HepG2 (cell line): ENCODE data around the gene OBP2A. TPM values are rescaled to one million over a fixed set of nuclear protein-coding genes. Genes with fewer than 3 reads are reported as not detected.

Experiments used
- BORCS8-MEF2B ChIP-seq: sonication (generic); formaldehyde crosslinking; IDR thresholded peaks from 2 replicates; pipeline ENCODE4 v1.8.0; 2022; ENCODE audit warnings: mild to moderate bottlenecking, missing genetic modification reagents
- JUN ChIP-seq: sonication (generic); formaldehyde crosslinking; IDR thresholded peaks from 2 replicates; pipeline ENCODE4 v1.4.0; 2020; ENCODE audit warnings: mild to moderate bottlenecking, missing genetic modification reagents
- LCORL ChIP-seq, 2 experiments: fragments of 450-650 bp in 1 of 2; sonication (generic) in 1 of 2; formaldehyde crosslinking in 1 of 2; IDR thresholded peaks; 2 replicates each; pipeline versions ENCODE4 v1.5.0 to v1.6.1; 2017 to 2020; ENCODE audit warnings: antibody characterized with exemption in 1 of 2, missing genetic modification reagents in 1 of 2
- MED1 ChIP-seq: sonication (generic); formaldehyde crosslinking; IDR thresholded peaks from 2 replicates; pipeline ENCODE4 v1.4.0; 2020; ENCODE audit warnings: missing genetic modification reagents
- POGK ChIP-seq: sonication (generic); formaldehyde crosslinking; conservative IDR thresholded peaks from 2 replicates; pipeline ENCODE4 v1.8.0; 2022; ENCODE audit warnings: mild to moderate bottlenecking, moderate library complexity, missing genetic modification reagents
- PTBP1 ChIP-seq: fragments of 200-400 bp; formaldehyde crosslinking; IDR thresholded peaks from 2 replicates; pipeline ENCODE4 v1.6.1; 2018; ENCODE audit warnings: low read length, low read depth; ENCODE audit not compliant: poor library complexity, severe bottlenecking
- SKI ChIP-seq: fragments of 450-650 bp; IDR thresholded peaks from one replicate; pipeline ENCODE4 v1.6.1; 2018; ENCODE audit warnings: mild to moderate bottlenecking; ENCODE audit not compliant: partially characterized antibody
- SMAD3 ChIP-seq: sonication (generic); formaldehyde crosslinking; IDR thresholded peaks from 2 replicates; pipeline ENCODE4 v1.4.0; 2020; ENCODE audit warnings: missing genetic modification reagents
- THAP11 ChIP-seq: IDR thresholded peaks from 2 replicates; pipeline ENCODE4 v1.6.1; 2016; ENCODE audit warnings: missing biosample characterization, missing genetic modification reagents
- ZNF367 ChIP-seq: sonication (generic); formaldehyde crosslinking; IDR thresholded peaks from 2 replicates; pipeline ENCODE4 v1.4.0; 2020; ENCODE audit warnings: missing genetic modification reagents, borderline replicate concordance
- ZNF773 ChIP-seq: sonication (generic); formaldehyde crosslinking; IDR thresholded peaks from 2 replicates; pipeline ENCODE4 v1.4.0; 2020; ENCODE audit warnings: missing genetic modification reagents, borderline replicate concordance
- polyA plus RNA-seq, 8 experiments: library from polyadenylated mRNA; depleted of rRNA in 3 of 8; stranded (reverse) in 7 of 8; unstranded in 1 of 8; fragments of >200 nt; fragmentation: Illumina TruSeq in 4 of 8; extraction: Trizol in 4 of 8; gene quantifications; 2 replicates each; pipeline versions ENCODE4 v1.2.1 to v1.2.3, GENCODE V29; 2011 to 2016; ENCODE audit warnings: low read depth in 4 of 8, missing spikeins in 1 of 8, mixed read lengths in 1 of 8; ENCODE audit not compliant: insufficient read depth in 1 of 8
- total RNA-seq, 5 experiments: library from RNA; depleted of rRNA; stranded (reverse); fragments of >200 nt; fragmentation: Illumina TruSeq; extraction: Trizol; gene quantifications; 2 replicates each; pipeline ENCODE4 v1.2.3, GENCODE V29; 2016; ENCODE audit warnings: low read depth in 1 of 5
- TF ChIP-seq, protein P1 (sequence below): sonication (generic); formaldehyde crosslinking; conservative IDR thresholded peaks from 2 replicates; pipeline ENCODE4 v1.8.0; 2022; ENCODE audit warnings: missing genetic modification reagents
- TF ChIP-seq, protein P2 (sequence below): sonication (generic); formaldehyde crosslinking; IDR thresholded peaks from 2 replicates; pipeline ENCODE4 v1.4.0; 2020; ENCODE audit warnings: mild to moderate bottlenecking, missing genetic modification reagents
- TF ChIP-seq, protein P3 (sequence below): sonication (generic); formaldehyde crosslinking; IDR thresholded peaks from 2 replicates; pipeline ENCODE4 v1.5.0; 2020; ENCODE audit warnings: mild to moderate bottlenecking, missing genetic modification reagents

OBP2A gene
- total and polyA plus RNA-seq, 2 of the 13 experiments (the other 11 are each of a cell fraction or from before 2014, with no cell fraction given): 0.32 TPM; not detected in 1

GRCh38 chr9:135499326-135500070, 46.4 kb upstream of the OBP2A start (continued):
- TF ChIP-seq LCORL (IDR thresholded peaks at IDR 0.05): 0 out of 2 replicates have a peak, but pooled peaks have one; percentile 12
- no peak for TF ChIP-seq LCORL (CRISPR knock-in tag; IDR thresholded peaks at IDR 0.05)
- TF ChIP-seq BORCS8-MEF2B (CRISPR knock-in tag): peak; percentile 66; the same call in 1 of the 2 replicates
- TF ChIP-seq SMAD3 (CRISPR knock-in tag): no peak
- peak; percentile 68 for TF ChIP-seq PTBP1
- no peak for TF ChIP-seq POGK
- TF ChIP-seq, protein P1, sequence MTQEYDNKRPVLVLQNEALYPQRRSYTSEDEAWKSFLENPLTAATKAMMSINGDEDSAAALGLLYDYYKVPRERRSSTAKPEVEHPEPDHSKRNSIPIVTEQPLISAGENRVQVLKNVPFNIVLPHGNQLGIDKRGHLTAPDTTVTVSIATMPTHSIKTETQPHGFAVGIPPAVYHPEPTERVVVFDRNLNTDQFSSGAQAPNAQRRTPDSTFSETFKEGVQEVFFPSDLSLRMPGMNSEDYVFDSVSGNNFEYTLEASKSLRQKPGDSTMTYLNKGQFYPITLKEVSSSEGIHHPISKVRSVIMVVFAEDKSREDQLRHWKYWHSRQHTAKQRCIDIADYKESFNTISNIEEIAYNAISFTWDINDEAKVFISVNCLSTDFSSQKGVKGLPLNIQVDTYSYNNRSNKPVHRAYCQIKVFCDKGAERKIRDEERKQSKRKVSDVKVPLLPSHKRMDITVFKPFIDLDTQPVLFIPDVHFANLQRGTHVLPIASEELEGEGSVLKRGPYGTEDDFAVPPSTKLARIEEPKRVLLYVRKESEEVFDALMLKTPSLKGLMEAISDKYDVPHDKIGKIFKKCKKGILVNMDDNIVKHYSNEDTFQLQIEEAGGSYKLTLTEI (CRISPR knock-in tag): no peak
- TF ChIP-seq THAP11 (CRISPR knock-in tag): peak; percentile 66; the same call in 1 of the 2 replicates
- TF ChIP-seq, protein P2, sequence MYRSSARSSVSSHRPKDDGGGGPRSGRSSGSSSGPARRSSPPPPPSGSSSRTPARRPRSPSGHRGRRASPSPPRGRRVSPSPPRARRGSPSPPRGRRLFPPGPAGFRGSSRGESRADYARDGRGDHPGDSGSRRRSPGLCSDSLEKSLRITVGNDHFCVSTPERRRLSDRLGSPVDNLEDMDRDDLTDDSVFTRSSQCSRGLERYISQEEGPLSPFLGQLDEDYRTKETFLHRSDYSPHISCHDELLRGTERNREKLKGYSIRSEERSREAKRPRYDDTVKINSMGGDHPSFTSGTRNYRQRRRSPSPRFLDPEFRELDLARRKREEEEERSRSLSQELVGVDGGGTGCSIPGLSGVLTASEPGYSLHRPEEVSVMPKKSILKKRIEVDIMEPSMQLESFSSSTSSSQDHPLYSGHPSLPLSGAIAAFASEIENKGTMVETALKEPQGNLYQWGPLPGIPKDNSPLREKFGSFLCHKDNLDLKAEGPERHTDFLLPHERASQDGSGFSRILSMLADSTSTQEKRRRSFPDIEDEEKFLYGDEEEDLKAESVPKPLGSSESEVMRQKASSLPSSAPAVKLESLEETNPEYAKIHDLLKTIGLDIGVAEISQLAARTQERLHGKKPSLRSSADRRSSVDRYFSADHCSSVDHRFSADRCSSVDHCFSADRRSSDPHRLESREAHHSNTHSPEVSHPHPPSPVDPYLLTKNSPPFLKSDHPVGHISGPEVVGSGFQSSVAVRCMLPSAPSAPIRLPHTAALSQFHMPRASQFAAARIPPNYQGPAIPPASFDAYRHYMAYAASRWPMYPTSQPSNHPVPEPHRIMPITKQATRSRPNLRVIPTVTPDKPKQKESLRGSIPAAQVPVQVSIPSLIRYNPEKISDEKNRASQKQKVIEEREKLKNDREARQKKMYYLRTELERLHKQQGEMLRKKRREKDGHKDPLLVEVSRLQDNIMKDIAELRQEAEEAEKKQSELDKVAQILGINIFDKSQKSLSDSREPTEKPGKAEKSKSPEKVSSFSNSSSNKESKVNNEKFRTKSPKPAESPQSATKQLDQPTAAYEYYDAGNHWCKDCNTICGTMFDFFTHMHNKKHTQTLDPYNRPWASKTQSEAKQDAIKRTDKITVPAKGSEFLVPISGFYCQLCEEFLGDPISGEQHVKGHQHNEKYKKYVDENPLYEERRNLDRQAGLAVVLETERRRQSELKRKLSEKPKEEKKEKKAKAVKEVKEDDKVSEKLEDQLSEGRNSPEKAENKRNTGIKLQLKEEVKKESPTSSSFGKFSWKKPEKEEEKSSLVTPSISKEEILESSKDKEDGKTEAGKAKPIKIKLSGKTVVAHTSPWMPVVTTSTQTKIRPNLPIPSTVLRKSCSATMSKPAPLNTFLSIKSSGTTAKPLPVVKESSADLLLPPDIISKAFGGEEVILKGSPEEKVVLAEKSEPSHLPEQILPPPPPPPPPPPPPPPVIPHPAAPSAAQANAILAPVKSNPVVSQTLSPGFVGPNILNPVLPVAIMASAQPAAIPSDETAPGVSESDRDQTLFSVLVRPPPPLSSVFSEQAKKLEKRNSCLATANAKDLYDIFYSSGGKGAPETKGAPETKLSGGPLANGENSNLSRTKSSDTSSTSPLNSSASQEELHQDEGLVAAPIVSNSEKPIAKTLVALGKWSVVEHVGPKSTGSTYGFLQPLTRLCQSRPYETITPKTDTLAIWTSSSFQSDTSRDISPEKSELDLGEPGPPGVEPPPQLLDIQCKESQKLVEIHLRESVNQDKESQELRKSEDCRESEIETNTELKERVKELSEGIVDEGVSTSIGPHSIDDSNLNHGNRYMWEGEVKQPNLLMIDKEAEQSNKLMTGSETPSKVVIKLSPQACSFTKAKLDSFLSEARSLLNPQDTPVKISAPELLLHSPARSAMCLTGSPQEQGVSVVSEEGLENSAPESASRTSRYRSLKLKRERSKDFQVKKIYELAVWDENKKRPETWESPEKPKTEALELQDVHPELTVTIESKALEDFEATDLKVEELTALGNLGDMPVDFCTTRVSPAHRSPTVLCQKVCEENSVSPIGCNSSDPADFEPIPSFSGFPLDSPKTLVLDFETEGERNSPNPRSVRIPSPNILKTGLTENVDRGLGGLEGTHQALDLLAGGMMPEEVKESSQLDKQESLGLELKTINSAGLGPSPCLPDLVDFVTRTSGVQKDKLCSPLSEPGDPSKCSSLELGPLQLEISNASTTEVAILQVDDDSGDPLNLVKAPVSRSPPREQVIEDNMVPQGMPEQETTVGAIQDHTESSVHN (CRISPR knock-in tag): no peak
- no peak for TF ChIP-seq SKI
- TF ChIP-seq, protein P3, sequence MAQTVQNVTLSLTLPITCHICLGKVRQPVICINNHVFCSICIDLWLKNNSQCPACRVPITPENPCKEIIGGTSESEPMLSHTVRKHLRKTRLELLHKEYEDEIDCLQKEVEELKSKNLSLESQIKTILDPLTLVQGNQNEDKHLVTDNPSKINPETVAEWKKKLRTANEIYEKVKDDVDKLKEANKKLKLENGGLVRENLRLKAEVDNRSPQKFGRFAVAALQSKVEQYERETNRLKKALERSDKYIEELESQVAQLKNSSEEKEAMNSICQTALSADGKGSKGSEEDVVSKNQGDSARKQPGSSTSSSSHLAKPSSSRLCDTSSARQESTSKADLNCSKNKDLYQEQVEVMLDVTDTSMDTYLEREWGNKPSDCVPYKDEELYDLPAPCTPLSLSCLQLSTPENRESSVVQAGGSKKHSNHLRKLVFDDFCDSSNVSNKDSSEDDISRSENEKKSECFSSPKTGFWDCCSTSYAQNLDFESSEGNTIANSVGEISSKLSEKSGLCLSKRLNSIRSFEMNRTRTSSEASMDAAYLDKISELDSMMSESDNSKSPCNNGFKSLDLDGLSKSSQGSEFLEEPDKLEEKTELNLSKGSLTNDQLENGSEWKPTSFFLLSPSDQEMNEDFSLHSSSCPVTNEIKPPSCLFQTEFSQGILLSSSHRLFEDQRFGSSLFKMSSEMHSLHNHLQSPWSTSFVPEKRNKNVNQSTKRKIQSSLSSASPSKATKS (CRISPR knock-in tag): no peak
- no peak for TF ChIP-seq ZNF367 (CRISPR knock-in tag)
- no peak for TF ChIP-seq ZNF773 (CRISPR knock-in tag)
- TF ChIP-seq MED1 (CRISPR knock-in tag): 0 out of 2 replicates have a peak, but pooled peaks have one; percentile 17
- no peak for TF ChIP-seq JUN (CRISPR knock-in tag)
